A549 (cell line): ENCODE results near the gene KRT77. TPM values are rescaled to one million over a fixed set of nuclear protein-coding genes. Genes with fewer than 3 reads are reported as not detected.

ENCODE experiments used
- ATAC-seq, 2 experiments: fragments of 200-7000 bp in 1 of 2; fragments of >200 bp in 1 of 2; cut with Nextera tagmentation in 1 of 2; cut with Tn5 transposase in 1 of 2; 3 replicates each; pipeline versions ENCODE4 v1.8.0 to v1.9.1; 2018 to 2020; ENCODE audit warnings: mild to moderate bottlenecking in 1 of 2, moderate library complexity in 1 of 2
- CTCF ChIA-PET: fragments of 300-600 bp; sonication (Branson Sonifier 250); formaldehyde crosslinking; extraction: SDS; loops from one replicate; lab custom pipeline; 2021; ENCODE audit warnings: antibody characterized with exemption, inconsistent platforms; lab: Yijun Ruan, JAX
- POLR2A ChIA-PET: fragments of 350-600 bp; formaldehyde crosslinking; extraction: SDS; loops from one replicate; lab custom pipeline; 2021; ENCODE audit warnings: antibody characterized with exemption, inconsistent platforms; lab: Yijun Ruan, JAX
- DNase-seq, 2 experiments: peaks; one replicate each; pipeline versions ENCODE4 v3.0.0 to v3.0.0-alpha.2; 2011 to 2016; ENCODE audit warnings: low read depth in 1 of 2, low spot score in 1 of 2
- FAIRE-seq: peaks from 2 replicates; lab custom pipeline; 2011; peaks lifted over from hg19 to GRCh38; lab: Jason Lieb, UNC
- H3K27ac ChIP-seq, 2 experiments: fragments of >200 bp; sonication (Bioruptor Twin); formaldehyde crosslinking; 3 replicates each; pipeline ENCODE4 v1.5.1; 2016 to 2017
- H3K4me1 ChIP-seq: fragments of >200 bp; sonication (Bioruptor Twin); formaldehyde crosslinking; 3 replicates; pipeline ENCODE4 v1.6.1; 2016
- H3K4me2 ChIP-seq: fragments of >200 bp; sonication (Bioruptor Twin); formaldehyde crosslinking; 3 replicates; pipeline ENCODE4 v1.6.1; 2016
- H3K4me3 ChIP-seq: fragments of >200 bp; sonication (Bioruptor Twin); formaldehyde crosslinking; 3 replicates; pipeline ENCODE4 v1.5.1; 2016
- H3K9me3 ChIP-seq: fragments of >200 bp; sonication (Bioruptor Twin); formaldehyde crosslinking; 3 replicates; pipeline ENCODE4 v1.6.1; 2016
- CBX2 ChIP-seq: fragments of 200-600 bp; sonication (generic); IDR thresholded peaks from 2 replicates; pipeline ENCODE4 v1.6.1; 2016; ENCODE audit warnings: low read depth, mild to moderate bottlenecking, borderline replicate concordance
- CHD2 ChIP-seq: fragments of 150-350 bp; IDR thresholded peaks from 2 replicates; pipeline ENCODE4 v1.6.1; 2014; ENCODE audit warnings: low read length; ENCODE audit not compliant: partially characterized antibody
- CHD4 ChIP-seq: fragments of 200-600 bp; sonication (generic); IDR thresholded peaks from 2 replicates; pipeline ENCODE4 v1.6.1; 2016; ENCODE audit warnings: antibody characterized with exemption, mild to moderate bottlenecking, borderline replicate concordance
- CTCF ChIP-seq: fragments of >200 bp; sonication (Bioruptor Twin); formaldehyde crosslinking; IDR thresholded peaks from 3 replicates; pipeline ENCODE4 v1.5.1; 2016
- E2F6 ChIP-seq: IDR thresholded peaks from 2 replicates; pipeline ENCODE4 v1.6.1; 2012; ENCODE audit warnings: low read depth, borderline replicate concordance
- ELK1 ChIP-seq: fragments of 150-350 bp; IDR thresholded peaks from 2 replicates; pipeline ENCODE4 v1.6.1; 2014; ENCODE audit warnings: low read depth, mild to moderate bottlenecking, low read length
- ESRRA ChIP-seq: fragments of 150-350 bp; IDR thresholded peaks from 2 replicates; pipeline ENCODE4 v1.6.1; 2014; ENCODE audit warnings: mild to moderate bottlenecking, low read length, borderline replicate concordance
- FOSB ChIP-seq: fragments of 250-450 bp; sonication (Bioruptor Pico); IDR thresholded peaks from 2 replicates; pipeline ENCODE4 v1.5.0; 2020; ENCODE audit warnings: mild to moderate bottlenecking, moderate library complexity
- FOSL2 ChIP-seq, 2 experiments: fragments of 450-650 bp in 1 of 2; fragments of >200 bp in 1 of 2; sonication (Bioruptor Twin) in 1 of 2; formaldehyde crosslinking; IDR thresholded peaks; 2 replicates each; pipeline versions ENCODE4 v1.5.0 to v1.6.1; 2016 to 2020; ENCODE audit warnings: mild to moderate bottlenecking in 1 of 2, moderate library complexity in 1 of 2
- FOXS1 ChIP-seq: fragments of 250-450 bp; sonication (Bioruptor Pico); IDR thresholded peaks from 2 replicates; pipeline ENCODE4 v1.5.0; 2020; ENCODE audit warnings: mild to moderate bottlenecking, moderate library complexity
- HEYL ChIP-seq: fragments of 250-450 bp; sonication (Bioruptor Pico); IDR thresholded peaks from 2 replicates; pipeline ENCODE4 v1.8.0; 2021; ENCODE audit warnings: mild to moderate bottlenecking, moderate library complexity
- HMGXB4 ChIP-seq: fragments of 250-450 bp; sonication (Bioruptor Pico); IDR thresholded peaks from 2 replicates; pipeline ENCODE4 v1.5.0; 2021; ENCODE audit warnings: mild to moderate bottlenecking, moderate library complexity, borderline replicate concordance
- HOXA7 ChIP-seq: fragments of 250-450 bp; sonication (Bioruptor Pico); IDR thresholded peaks from 2 replicates; pipeline ENCODE4 v1.5.0; 2020; ENCODE audit warnings: mild to moderate bottlenecking, moderate library complexity
- HOXB13 ChIP-seq: fragments of 250-450 bp; sonication (Bioruptor Pico); IDR thresholded peaks from 2 replicates; pipeline ENCODE4 v1.5.0; 2020; ENCODE audit warnings: low read depth, mild to moderate bottlenecking, moderate library complexity
- JUNB ChIP-seq: fragments of >200 bp; sonication (Bioruptor Twin); formaldehyde crosslinking; IDR thresholded peaks from 2 replicates; pipeline ENCODE4 v1.6.1; 2016
- KDM1A ChIP-seq: fragments of 200-600 bp; sonication (generic); IDR thresholded peaks from 2 replicates; pipeline ENCODE4 v1.6.1; 2016; ENCODE audit warnings: low read depth, mild to moderate bottlenecking
- KDM5A ChIP-seq: fragments of 200-600 bp; sonication (generic); IDR thresholded peaks from 2 replicates; pipeline ENCODE4 v1.6.1; 2016; ENCODE audit warnings: antibody characterized with exemption, mild to moderate bottlenecking
- NFE2L2 ChIP-seq: fragments of 150-350 bp; conservative IDR thresholded peaks from 2 replicates; pipeline ENCODE4 v1.6.1; 2014; ENCODE audit warnings: low read length
- RAD21 ChIP-seq, 2 experiments: fragments of >200 bp in 1 of 2; sonication (Bioruptor Twin) in 1 of 2; formaldehyde crosslinking in 1 of 2; IDR thresholded peaks in 1 of 2; conservative IDR thresholded peaks in 1 of 2; 2 replicates in 1 of 2; 3 replicates in 1 of 2; pipeline ENCODE4 v1.6.1; 2012 to 2018; ENCODE audit warnings: inconsistent platforms in 1 of 2
- RNF2 ChIP-seq: fragments of 200-600 bp; sonication (generic); IDR thresholded peaks from 2 replicates; pipeline ENCODE4 v1.6.1; 2016; ENCODE audit warnings: low read depth, mild to moderate bottlenecking, antibody characterized with exemption, moderate library complexity, borderline replicate concordance
- TP53 ChIP-seq: fragments of 250-450 bp; sonication (Bioruptor Pico); IDR thresholded peaks from 2 replicates; pipeline ENCODE4 v1.5.0; 2021; ENCODE audit warnings: mild to moderate bottlenecking, moderate library complexity
- USF2 ChIP-seq: fragments of 450-650 bp; IDR thresholded peaks from 2 replicates; pipeline ENCODE4 v1.6.1; 2014; ENCODE audit warnings: antibody characterized with exemption
- ZNF302 ChIP-seq: fragments of 250-450 bp; sonication (Bioruptor Pico); IDR thresholded peaks from 2 replicates; pipeline ENCODE4 v1.9.0; 2021; ENCODE audit warnings: inconsistent platforms, mild to moderate bottlenecking, moderate library complexity
- WGBS: methylation state at CpG from one replicate; pipeline ENCODE4 v1.1.6; 2017; ENCODE audit errors: missing lambda C conversion rate; 5-methylcytosine and 5-hydroxymethylcytosine counted together
- polyA plus RNA-seq, 4 experiments: library from polyadenylated mRNA; depleted of rRNA in 3 of 4; stranded (reverse); fragments of >200 nt; fragmentation: RNase III in 1 of 4; extraction: RNeasy Plus Mini Kit Qiagen cat#74134 plus additional on column Dnase treatment in 1 of 4; gene quantifications; 2 replicates in 3 of 4; 3 replicates in 1 of 4; pipeline ENCODE4 v1.2.3, GENCODE V29; 2011 to 2017

The KRT77 gene
- polyA plus RNA-seq, 2 of the 4 experiments (the other 2 are of a cell fraction), result 0.03 TPM; not detected in 1

- FAIRE-seq, result no peak
- H3K4me2 ChIP-seq, result no peak overlapping the region
- ATAC-seq, result no peak
- WGBS, result 80% methylated on average over 2 of the region's 2 CpGs
- no peaks in the 10 kb centered on the region for H3K9me3 ChIP-seq
- no peak for TF ChIP-seq USF2
- TF ChIP-seq ZNF302 (CRISPR knock-in tag), result no peak
- no peak for TF ChIP-seq FOSB (CRISPR knock-in tag)
- no peak for TF ChIP-seq HOXB13 (CRISPR knock-in tag)
- no peak for TF ChIP-seq CHD2
- no peak for TF ChIP-seq TP53
- POLR2A ChIA-PET, result no interaction called here
- no peak overlapping the region for H3K4me3 ChIP-seq
- DNase-seq, result no peak
- no peak overlapping the region for H3K27ac ChIP-seq
- CTCF ChIA-PET, result interaction anchor here (1.2 to 1.3 kb wide), 2 partner anchors 35 to 41 kb away, joined by 3 read pairs; no protein-coding TSS in a partner anchor
- no peaks in the 10 kb centered on the region for H3K4me1 ChIP-seq
Observed at GRCh38 chr12:52699960-52700359, 3.4 kb downstream of the KRT77 start.

- TF ChIP-seq KDM5A, result no peak
- TF ChIP-seq USF2, result no peak
- no peak for TF ChIP-seq FOSL2 (IDR thresholded peaks at IDR 0.05)
- no peak for TF ChIP-seq FOSL2 (CRISPR knock-in tag; IDR thresholded peaks at IDR 0.05)
- TF ChIP-seq ELK1, result no peak
- no peak for TF ChIP-seq FOXS1 (CRISPR knock-in tag)
- TF ChIP-seq ZNF302 (CRISPR knock-in tag), result no peak
- TF ChIP-seq KDM1A, result no peak
- no peak for TF ChIP-seq NFE2L2
- TF ChIP-seq HMGXB4 (CRISPR knock-in tag), result no peak
- no peak for TF ChIP-seq E2F6
- TF ChIP-seq RNF2, result no peak
- TF ChIP-seq CHD4, result no peak
- no peak for TF ChIP-seq HEYL (CRISPR knock-in tag)
- no peak for TF ChIP-seq JUNB
- TF ChIP-seq CBX2, result no peak
- no peak for TF ChIP-seq HOXA7 (CRISPR knock-in tag)
- no peak for TF ChIP-seq RAD21 (conservative IDR thresholded peaks at IDR 0.05 in 1 of 2, IDR thresholded peaks at IDR 0.05 in 1 of 2)
- TF ChIP-seq CTCF, result no peak
- no peak for TF ChIP-seq ESRRA
- WGBS, result 44% methylated on average over 2 of the region's 2 CpGs
- Histone ChIP-seq H3K9me3 (no peaks in the 10 kb centered on the region), H3K4me1 (no peaks in the 10 kb centered on the region), H3K27ac (no peak overlapping the region), H3K4me2 (no peak overlapping the region), H3K4me3 (no peak overlapping the region)
- POLR2A ChIA-PET, result no interaction called here
- DNase-seq, result no peak
- no peak for ATAC-seq
- CTCF ChIA-PET, result interaction anchor here (1.2 to 1.3 kb wide), 2 partner anchors 36 to 41 kb away, joined by 3 read pairs; no protein-coding TSS in a partner anchor
- no peak for FAIRE-seq
Observed at GRCh38 chr12:52699373-52699772, 4.0 kb downstream of the KRT77 start.
